Type B pancreatic cell (in vitro differentiated cells): ENCODE data around the gene TMED10. TPM values are rescaled to one million over a fixed set of nuclear protein-coding genes. Genes with fewer than 3 reads are reported as not detected.
"Not testable (repeated sequence)": the region's sequence is repeated elsewhere in the genome, so short reads cannot be mapped to it uniquely, and the experiment has no call there.

Experiments used
- DNase-seq: peaks from one replicate; pipeline ENCODE4 v3.0.0; 2021; ENCODE audit warnings: mixed read lengths; ENCODE audit not compliant: unreplicated experiment; ENCODE audit errors: extremely low spot score
- H3K27ac Mint-ChIP-seq: 2 replicates; pipeline ENCODE4 v1.8.0; 2021; ENCODE audit warnings: mild to moderate bottlenecking, mixed read lengths
- H3K27me3 Mint-ChIP-seq: 2 replicates; pipeline ENCODE4 v1.8.0; 2021; ENCODE audit warnings: mixed read lengths
- H3K36me3 Mint-ChIP-seq: 2 replicates; pipeline ENCODE4 v1.8.0; 2021; ENCODE audit warnings: mixed read lengths
- H3K4me1 Mint-ChIP-seq: one replicate; pipeline ENCODE4 v1.8.0; 2021; ENCODE audit warnings: mixed read lengths; ENCODE audit not compliant: unreplicated experiment
- H3K4me3 Mint-ChIP-seq: 2 replicates; pipeline ENCODE4 v1.8.0; 2021; ENCODE audit warnings: mild to moderate bottlenecking, mixed read lengths
- H3K9me3 Mint-ChIP-seq: 2 replicates; pipeline ENCODE4 v1.8.0; 2021; ENCODE audit warnings: mixed read lengths
- total RNA-seq: library from RNA; stranded (reverse); gene quantifications from 2 replicates; pipeline ENCODE4 v1.2.1, GENCODE V29; 2021; ENCODE audit warnings: low replicate concordance
- TF ChIP-seq, protein P1 (sequence below): fragments of 200-600 bp; sonication (generic); conservative IDR thresholded peaks from 2 replicates; pipeline ENCODE4 v1.5.0; 2021; ENCODE audit warnings: antibody characterized with exemption, mild to moderate bottlenecking

Gene TMED10
- total RNA-seq, 1 donor from 2014 or later, result 273 TPM

DNA sequence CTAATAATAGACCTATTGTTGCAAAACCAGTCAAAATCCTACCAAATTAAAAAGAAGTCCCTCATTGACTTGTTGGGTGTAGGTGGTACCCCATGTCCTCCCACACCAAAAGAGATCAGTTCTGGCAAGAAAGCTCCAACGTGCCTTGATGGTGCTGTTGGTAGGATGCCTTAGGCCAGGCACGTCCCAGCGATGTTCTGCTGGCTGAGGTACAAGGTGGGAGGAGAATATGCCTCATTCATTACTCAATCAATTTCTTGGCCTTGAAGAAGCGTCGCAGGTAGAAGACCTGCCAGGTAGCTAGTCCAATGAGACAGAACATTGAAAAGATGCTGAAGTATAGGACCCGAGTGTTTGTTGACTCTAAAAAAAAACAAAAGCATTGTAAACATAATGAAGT is 41.8 kb downstream of the TMED10 start:
- Mint-ChIP-seq H3K9me3 (no peaks in the 10 kb centered on the region), H3K4me3 (no peak overlapping the region), H3K36me3 (peaks cover 40% of the 10 kb centered on the region), H3K27me3 (no peaks in the 10 kb centered on the region), H3K27ac (peak overlapping the region; percentile 3), H3K4me1 (peaks cover 10% of the 10 kb centered on the region)
- no peak for DNase-seq
- TF ChIP-seq, protein P1, sequence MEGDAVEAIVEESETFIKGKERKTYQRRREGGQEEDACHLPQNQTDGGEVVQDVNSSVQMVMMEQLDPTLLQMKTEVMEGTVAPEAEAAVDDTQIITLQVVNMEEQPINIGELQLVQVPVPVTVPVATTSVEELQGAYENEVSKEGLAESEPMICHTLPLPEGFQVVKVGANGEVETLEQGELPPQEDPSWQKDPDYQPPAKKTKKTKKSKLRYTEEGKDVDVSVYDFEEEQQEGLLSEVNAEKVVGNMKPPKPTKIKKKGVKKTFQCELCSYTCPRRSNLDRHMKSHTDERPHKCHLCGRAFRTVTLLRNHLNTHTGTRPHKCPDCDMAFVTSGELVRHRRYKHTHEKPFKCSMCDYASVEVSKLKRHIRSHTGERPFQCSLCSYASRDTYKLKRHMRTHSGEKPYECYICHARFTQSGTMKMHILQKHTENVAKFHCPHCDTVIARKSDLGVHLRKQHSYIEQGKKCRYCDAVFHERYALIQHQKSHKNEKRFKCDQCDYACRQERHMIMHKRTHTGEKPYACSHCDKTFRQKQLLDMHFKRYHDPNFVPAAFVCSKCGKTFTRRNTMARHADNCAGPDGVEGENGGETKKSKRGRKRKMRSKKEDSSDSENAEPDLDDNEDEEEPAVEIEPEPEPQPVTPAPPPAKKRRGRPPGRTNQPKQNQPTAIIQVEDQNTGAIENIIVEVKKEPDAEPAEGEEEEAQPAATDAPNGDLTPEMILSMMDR, result no peak

DNA sequence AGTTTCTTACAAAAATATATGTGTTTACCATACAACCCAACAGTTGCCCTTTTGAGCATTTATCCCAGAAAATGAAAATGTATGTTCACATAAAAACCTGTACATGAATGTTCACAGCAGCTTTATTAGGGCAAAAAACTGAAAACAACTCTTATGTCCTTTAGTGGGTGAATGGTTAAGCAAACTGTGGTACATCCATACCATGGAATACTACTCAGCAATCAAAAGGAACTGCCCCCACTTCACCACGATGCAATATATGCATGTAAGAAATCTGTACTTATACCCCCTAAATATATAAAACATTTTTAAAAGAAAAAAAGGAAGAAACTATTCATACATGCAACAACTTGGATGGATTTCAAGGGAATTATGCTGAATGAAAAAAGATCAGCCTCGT is 42.8 kb downstream of the TMED10 start:
- Mint-ChIP-seq H3K27me3 (no peaks in the 10 kb centered on the region), H3K9me3 (no peaks in the 10 kb centered on the region), H3K4me3 (no peak overlapping the region), H3K27ac (no peak overlapping the region), H3K36me3 (peaks cover 37% of the 10 kb centered on the region), H3K4me1 (peaks cover 5% of the 10 kb centered on the region)
- DNase-seq, result no peak
- TF ChIP-seq, protein P1, result no peak

DNA sequence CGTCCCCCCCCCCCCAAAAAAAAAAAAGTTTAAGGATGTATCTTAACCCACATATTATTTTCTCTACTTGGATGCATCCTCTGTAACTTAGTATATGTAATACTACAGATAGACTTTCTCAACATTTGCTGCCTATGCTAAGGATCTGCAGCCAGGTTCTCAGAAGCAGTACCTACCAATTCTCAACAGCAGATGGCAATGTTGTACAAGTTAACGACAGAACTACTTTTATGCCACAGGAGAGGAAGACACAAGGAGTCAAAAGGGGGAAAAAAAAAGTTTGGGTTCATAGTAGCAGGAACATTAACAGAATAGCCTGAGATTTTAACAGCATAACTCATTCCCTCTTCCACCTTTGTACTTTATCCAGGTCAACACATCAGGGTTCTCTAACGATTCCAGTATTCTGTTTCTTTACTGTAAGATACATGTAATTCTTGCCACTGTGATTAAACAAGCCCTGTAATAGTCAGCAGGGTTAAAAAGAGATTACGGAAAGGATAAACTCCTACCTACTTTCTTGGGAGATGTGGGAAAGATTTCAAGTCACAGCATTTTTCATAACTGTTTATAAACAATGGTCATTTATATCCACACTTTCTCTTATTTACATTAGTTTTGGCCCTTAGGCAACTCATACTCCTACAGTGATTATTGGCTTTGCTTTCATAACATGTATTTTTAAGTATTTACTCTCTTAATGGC is 43.9 kb downstream of the TMED10 start:
- H3K4me1 Mint-ChIP-seq, result peaks cover 10% of the 10 kb centered on the region
- H3K27ac Mint-ChIP-seq, result peak overlapping the region; percentile 62
- H3K4me3 Mint-ChIP-seq, result peak overlapping the region; percentile 19
- DNase-seq, result no peak
- H3K9me3 Mint-ChIP-seq, result no peaks in the 10 kb centered on the region
- TF ChIP-seq, protein P1, result peak; percentile 87
- no peaks in the 10 kb centered on the region for H3K27me3 Mint-ChIP-seq
- H3K36me3 Mint-ChIP-seq, result peaks cover 37% of the 10 kb centered on the region

DNA sequence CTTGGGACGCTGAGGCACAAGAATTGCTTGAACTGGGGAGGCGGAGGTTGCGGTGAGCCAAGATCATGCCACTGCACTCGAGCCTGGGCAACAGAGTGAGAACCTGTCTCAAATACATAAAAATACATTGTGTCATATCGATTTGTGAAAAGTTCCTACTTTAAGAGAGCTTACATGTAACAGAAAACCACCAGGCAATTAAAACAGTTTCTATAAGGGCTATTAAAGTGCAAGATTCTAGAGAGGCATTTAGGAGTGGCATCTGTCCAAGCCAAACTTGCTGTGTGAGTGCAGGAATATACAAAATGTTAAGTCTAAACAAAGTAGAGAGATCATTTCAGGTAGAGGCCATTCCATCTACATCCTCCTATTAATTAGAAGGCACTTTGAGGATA is 47.8 kb downstream of the TMED10 start:
- TF ChIP-seq, protein P1, result no peak
- Mint-ChIP-seq H3K27me3 (no peaks in the 10 kb centered on the region), H3K9me3 (no peaks in the 10 kb centered on the region), H3K4me3 (peak overlapping the region; percentile 53), H3K4me1 (peaks cover 34% of the 10 kb centered on the region), H3K36me3 (peaks cover 18% of the 10 kb centered on the region), H3K27ac (no peak overlapping the region)
- no peak for DNase-seq

DNA sequence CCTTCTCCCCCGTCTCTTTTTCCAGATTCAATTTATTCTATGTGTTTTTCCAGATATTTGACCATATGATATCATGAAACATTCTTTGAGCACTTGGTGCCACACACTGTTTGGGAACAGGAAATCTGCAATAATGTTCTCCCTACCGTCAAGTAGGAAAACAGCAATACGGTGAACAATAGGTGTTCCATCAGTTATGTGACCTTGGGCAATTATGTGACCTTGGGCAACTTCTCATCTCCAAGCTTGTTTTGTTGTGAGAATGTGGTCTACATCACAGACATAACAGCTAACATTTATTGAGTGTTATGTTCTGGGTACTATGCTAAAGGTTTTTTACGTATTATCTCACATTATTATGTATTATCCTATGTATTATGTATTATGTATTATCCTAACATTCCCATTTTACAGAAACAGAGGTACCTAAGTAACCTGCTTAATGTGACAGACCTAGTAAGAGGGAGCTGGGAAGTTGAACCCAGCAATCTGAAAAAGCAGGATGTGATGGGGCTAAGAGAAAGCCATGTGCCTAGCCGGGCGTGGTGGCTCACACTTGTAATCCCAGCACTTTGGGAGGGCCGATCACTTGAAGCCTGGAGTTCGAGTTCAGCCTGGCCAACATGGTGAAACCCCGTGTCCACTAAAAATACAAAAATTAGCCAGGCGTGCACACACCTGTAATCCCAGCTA is 48.4 kb downstream of the TMED10 start:
- peak overlapping the region; percentile 97 for H3K27ac Mint-ChIP-seq
- peaks cover 34% of the 10 kb centered on the region for H3K4me1 Mint-ChIP-seq
- peaks cover 14% of the 10 kb centered on the region for H3K36me3 Mint-ChIP-seq
- TF ChIP-seq, protein P1, result no peak
- H3K27me3 Mint-ChIP-seq, result no peaks in the 10 kb centered on the region
- H3K9me3 Mint-ChIP-seq, result no peaks in the 10 kb centered on the region
- DNase-seq, result no peak
- peak overlapping the region; percentile 86 for H3K4me3 Mint-ChIP-seq

DNA sequence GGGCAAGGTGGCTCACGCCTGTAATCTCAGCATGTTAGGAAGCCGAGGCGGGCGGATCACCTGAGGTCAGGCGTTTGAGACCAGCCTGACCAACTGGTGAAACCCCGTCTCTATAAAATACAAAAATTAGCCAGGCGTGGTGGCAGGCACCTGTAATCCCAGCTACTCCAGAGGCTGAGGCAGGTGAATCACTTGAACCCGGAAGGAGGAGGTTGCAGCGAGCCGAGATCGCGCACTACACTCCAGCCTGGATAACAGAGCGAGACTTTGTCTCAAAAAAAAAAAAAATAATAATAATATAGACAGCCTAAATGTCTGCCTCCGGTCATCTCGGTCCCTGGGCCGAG is 49.0 kb downstream of the TMED10 start:
- Mint-ChIP-seq H3K4me3 (peak overlapping the region; percentile 86), H3K27ac (peak overlapping the region; percentile 97), H3K4me1 (peaks cover 31% of the 10 kb centered on the region)
- not testable (repeated sequence) for DNase-seq, H3K9me3 Mint-ChIP-seq, H3K36me3 Mint-ChIP-seq, H3K27me3 Mint-ChIP-seq
